ENCODE data around the gene SPPL2A.
A peak's percentile ranks its signal among the peaks of the same experiment; 100 is the strongest.

Gene SPPL2A

DNA sequence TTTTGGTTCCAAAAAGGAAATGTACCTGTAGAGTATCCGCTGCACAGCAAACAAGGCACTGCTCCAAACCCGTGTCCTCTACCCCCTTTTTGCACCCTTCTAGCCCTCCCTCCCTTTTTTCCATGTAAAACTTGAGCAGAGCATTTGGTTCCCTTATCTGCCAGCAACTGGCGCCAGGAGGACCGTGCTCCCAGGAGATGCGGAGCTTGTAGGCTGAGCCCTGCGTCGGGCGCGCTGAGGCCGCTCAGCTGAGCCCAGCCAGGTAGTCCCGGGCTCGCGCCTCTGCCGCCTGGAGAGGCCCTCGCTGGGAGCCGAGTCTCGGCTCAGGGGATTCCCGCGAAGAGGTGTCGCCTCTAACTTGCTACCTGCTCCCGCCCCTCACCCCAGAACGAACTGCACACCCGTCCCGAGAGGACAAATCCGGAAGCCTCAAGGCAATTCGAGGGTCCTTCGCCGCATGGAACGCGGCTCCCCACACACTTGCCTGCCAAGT is 79.5 kb downstream of the SPPL2A start:
- peak overlapping the region; percentile 70 for H3K27ac ChIP-seq (ENCODE audit: poor library complexity, severe bottlenecking)
- H3K9me3 ChIP-seq (ENCODE audit: severe bottlenecking): no peaks in the 10 kb centered on the region
- TF ChIP-seq, protein P1, sequence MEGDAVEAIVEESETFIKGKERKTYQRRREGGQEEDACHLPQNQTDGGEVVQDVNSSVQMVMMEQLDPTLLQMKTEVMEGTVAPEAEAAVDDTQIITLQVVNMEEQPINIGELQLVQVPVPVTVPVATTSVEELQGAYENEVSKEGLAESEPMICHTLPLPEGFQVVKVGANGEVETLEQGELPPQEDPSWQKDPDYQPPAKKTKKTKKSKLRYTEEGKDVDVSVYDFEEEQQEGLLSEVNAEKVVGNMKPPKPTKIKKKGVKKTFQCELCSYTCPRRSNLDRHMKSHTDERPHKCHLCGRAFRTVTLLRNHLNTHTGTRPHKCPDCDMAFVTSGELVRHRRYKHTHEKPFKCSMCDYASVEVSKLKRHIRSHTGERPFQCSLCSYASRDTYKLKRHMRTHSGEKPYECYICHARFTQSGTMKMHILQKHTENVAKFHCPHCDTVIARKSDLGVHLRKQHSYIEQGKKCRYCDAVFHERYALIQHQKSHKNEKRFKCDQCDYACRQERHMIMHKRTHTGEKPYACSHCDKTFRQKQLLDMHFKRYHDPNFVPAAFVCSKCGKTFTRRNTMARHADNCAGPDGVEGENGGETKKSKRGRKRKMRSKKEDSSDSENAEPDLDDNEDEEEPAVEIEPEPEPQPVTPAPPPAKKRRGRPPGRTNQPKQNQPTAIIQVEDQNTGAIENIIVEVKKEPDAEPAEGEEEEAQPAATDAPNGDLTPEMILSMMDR (IDR thresholded peaks at IDR 0.05; ENCODE audit: poor library complexity, severe bottlenecking): no peak
- peak; percentile 72 for ATAC-seq (ENCODE audit: low read depth)
- no peaks in the 10 kb centered on the region for H3K27me3 ChIP-seq (ENCODE audit: insufficient read depth, poor library complexity, severe bottlenecking)
- peaks cover 24% of the 10 kb centered on the region for H3K4me1 ChIP-seq (ENCODE audit: insufficient read depth, poor library complexity, severe bottlenecking)
- H3K4me3 ChIP-seq (ENCODE audit: severe bottlenecking): peak overlapping the region; percentile 72
- H3K36me3 ChIP-seq (ENCODE audit: low read depth): peaks cover 41% of the 10 kb centered on the region
- DNase-seq (ENCODE audit: low spot score): no peak

- H3K4me3 ChIP-seq (ENCODE audit: severe bottlenecking): peak overlapping the region; percentile 72
- TF ChIP-seq, protein P1 (IDR thresholded peaks at IDR 0.05; ENCODE audit: poor library complexity, severe bottlenecking): no peak
- DNase-seq (ENCODE audit: low spot score) (no peak), ATAC-seq (ENCODE audit: low read depth) (no peak)
- H3K27me3 ChIP-seq (ENCODE audit: insufficient read depth, poor library complexity, severe bottlenecking): no peaks in the 10 kb centered on the region
- peaks cover 42% of the 10 kb centered on the region for H3K36me3 ChIP-seq (ENCODE audit: low read depth)
- H3K4me1 ChIP-seq (ENCODE audit: insufficient read depth, poor library complexity, severe bottlenecking): peaks cover 24% of the 10 kb centered on the region
- peak overlapping the region; percentile 70 for H3K27ac ChIP-seq (ENCODE audit: poor library complexity, severe bottlenecking)
- no peaks in the 10 kb centered on the region for H3K9me3 ChIP-seq (ENCODE audit: severe bottlenecking)
Measured at GRCh38 chr15:50685191-50685975, 80.1 kb downstream of the SPPL2A start.

DNA sequence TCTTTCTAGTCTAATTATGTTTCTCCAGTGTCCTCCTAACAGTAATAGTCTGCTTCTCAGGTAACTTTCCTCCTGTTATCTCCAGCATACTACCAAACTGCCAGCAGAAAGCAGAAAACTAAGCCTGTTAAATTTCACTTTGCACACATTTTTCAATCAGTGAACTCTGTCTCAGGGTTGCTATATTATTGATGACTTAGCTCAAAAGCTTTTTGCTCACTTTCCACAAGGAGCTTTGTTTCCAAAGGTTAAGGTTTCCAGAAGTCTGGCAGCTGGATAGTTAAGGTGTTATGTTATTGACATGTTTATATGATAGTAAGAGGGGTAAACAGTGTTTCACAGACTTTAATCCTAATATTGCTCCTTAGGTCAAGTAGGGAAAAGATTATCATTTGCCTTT is 84.0 kb downstream of the SPPL2A start:
- H3K36me3 ChIP-seq (ENCODE audit: low read depth): peaks cover 51% of the 10 kb centered on the region
- ATAC-seq (ENCODE audit: low read depth): no peak
- H3K4me3 ChIP-seq (ENCODE audit: severe bottlenecking): no peak overlapping the region
- H3K27ac ChIP-seq (ENCODE audit: poor library complexity, severe bottlenecking): no peak overlapping the region
- H3K9me3 ChIP-seq (ENCODE audit: severe bottlenecking): no peaks in the 10 kb centered on the region
- TF ChIP-seq, protein P1 (IDR thresholded peaks at IDR 0.05; ENCODE audit: poor library complexity, severe bottlenecking): no peak
- peaks cover 22% of the 10 kb centered on the region for H3K4me1 ChIP-seq (ENCODE audit: insufficient read depth, poor library complexity, severe bottlenecking)
- no peak for DNase-seq (ENCODE audit: low spot score)
- no peaks in the 10 kb centered on the region for H3K27me3 ChIP-seq (ENCODE audit: insufficient read depth, poor library complexity, severe bottlenecking)

GRCh38 chr15:50676799-50677483 is 88.6 kb downstream of the SPPL2A start:
- H3K9me3 ChIP-seq (ENCODE audit: severe bottlenecking): no peaks in the 10 kb centered on the region
- DNase-seq (ENCODE audit: low spot score) (no peak), ATAC-seq (ENCODE audit: low read depth) (peak; percentile 99)
- no peak overlapping the region for H3K4me3 ChIP-seq (ENCODE audit: severe bottlenecking)
- TF ChIP-seq, protein P1 (IDR thresholded peaks at IDR 0.05; ENCODE audit: poor library complexity, severe bottlenecking): no peak
- H3K4me1 ChIP-seq (ENCODE audit: insufficient read depth, poor library complexity, severe bottlenecking): peaks cover 16% of the 10 kb centered on the region
- peak overlapping the region; percentile 29 for H3K27ac ChIP-seq (ENCODE audit: poor library complexity, severe bottlenecking)
- H3K27me3 ChIP-seq (ENCODE audit: insufficient read depth, poor library complexity, severe bottlenecking): no peaks in the 10 kb centered on the region
- peaks cover 51% of the 10 kb centered on the region for H3K36me3 ChIP-seq (ENCODE audit: low read depth)

Measured in RWPE2 (cell line).